HG03135 (cell line): ENCODE measurements around the gene SPPL3.
"Not testable (repeated sequence)": the region's sequence is repeated elsewhere in the genome, so short reads cannot be mapped to it uniquely, and the experiment has no call there.

Experiments
- ATAC-seq: cut with Tn5 transposase; IDR thresholded peaks from one replicate; pipeline ENCODE4 v1.9.1; 2021; ENCODE audit warnings: mild to moderate bottlenecking, moderate library complexity; ENCODE audit not compliant: unreplicated experiment

The SPPL3 gene

GRCh38 chr12:120904197-120904773, at the start of gene SPPL3:
TSS of gene SPPL3 (minus strand) at chr12:120904358. CDS start at chr12:120903867, 491 bp downstream.
- peak; percentile 67 for ATAC-seq

GRCh38 chr12:120950807-120951206, 46.6 kb upstream of the SPPL3 start:
- no peak for ATAC-seq

- not testable (repeated sequence) for ATAC-seq
Measured at GRCh38 chr12:120950260-120950799, 46.2 kb upstream of the SPPL3 start.

- ATAC-seq: not testable (repeated sequence)
Measured at GRCh38 chr12:120945516-120945915, 41.4 kb upstream of the SPPL3 start.

GRCh38 chr12:120944645-120945217, 40.6 kb upstream of the SPPL3 start:
- ATAC-seq: no peak

GRCh38 chr12:120943482-120943881, 39.3 kb upstream of the SPPL3 start:
- no peak for ATAC-seq

- no peak for ATAC-seq
Measured at GRCh38 chr12:120941846-120942405, 37.8 kb upstream of the SPPL3 start.

GRCh38 chr12:120941412-120941811, 37.3 kb upstream of the SPPL3 start:
- no peak for ATAC-seq

GRCh38 chr12:120940799-120941198, 36.6 kb upstream of the SPPL3 start:
- no peak for ATAC-seq

GRCh38 chr12:120940006-120940405, 35.8 kb upstream of the SPPL3 start:
- ATAC-seq: no peak

- ATAC-seq: no peak
Measured at GRCh38 chr12:120939523-120939922, 35.4 kb upstream of the SPPL3 start.

GRCh38 chr12:120938496-120938895, 34.3 kb upstream of the SPPL3 start:
- ATAC-seq: no peak

- ATAC-seq: no peak
Measured at GRCh38 chr12:120936197-120936596, 32.0 kb upstream of the SPPL3 start.

GRCh38 chr12:120933786-120934185, 29.6 kb upstream of the SPPL3 start:
- ATAC-seq: no peak

- no peak for ATAC-seq
Measured at GRCh38 chr12:120932956-120933526, 28.9 kb upstream of the SPPL3 start.

- no peak for ATAC-seq
Measured at GRCh38 chr12:120932058-120932457, 27.9 kb upstream of the SPPL3 start.

GRCh38 chr12:120930032-120930431, 25.9 kb upstream of the SPPL3 start:
- no peak for ATAC-seq

- no peak for ATAC-seq
Measured at GRCh38 chr12:120928864-120929652, 24.9 kb upstream of the SPPL3 start.

GRCh38 chr12:120925740-120926563, 21.8 kb upstream of the SPPL3 start:
- ATAC-seq: no peak

- no peak for ATAC-seq
Measured at GRCh38 chr12:120922279-120922678, 18.1 kb upstream of the SPPL3 start.
